Activated naive CD8-positive, alpha-beta T cell treated with anti-CD3 and anti-CD28 coated beads, Interleukin-2, amount 50 U/mL, for 16 hours (primary cell): Measurements from ENCODE around the gene DPEP1.
"Not testable (repeated sequence)": the region's sequence is repeated elsewhere in the genome, so short reads cannot be mapped to it uniquely, and the experiment has no call there.

Experiments
- DNase-seq: peaks from one replicate; pipeline ENCODE4 v3.0.0-alpha.2; 2020; ENCODE audit warnings: low read depth, low spot score

DPEP1 gene

DNA sequence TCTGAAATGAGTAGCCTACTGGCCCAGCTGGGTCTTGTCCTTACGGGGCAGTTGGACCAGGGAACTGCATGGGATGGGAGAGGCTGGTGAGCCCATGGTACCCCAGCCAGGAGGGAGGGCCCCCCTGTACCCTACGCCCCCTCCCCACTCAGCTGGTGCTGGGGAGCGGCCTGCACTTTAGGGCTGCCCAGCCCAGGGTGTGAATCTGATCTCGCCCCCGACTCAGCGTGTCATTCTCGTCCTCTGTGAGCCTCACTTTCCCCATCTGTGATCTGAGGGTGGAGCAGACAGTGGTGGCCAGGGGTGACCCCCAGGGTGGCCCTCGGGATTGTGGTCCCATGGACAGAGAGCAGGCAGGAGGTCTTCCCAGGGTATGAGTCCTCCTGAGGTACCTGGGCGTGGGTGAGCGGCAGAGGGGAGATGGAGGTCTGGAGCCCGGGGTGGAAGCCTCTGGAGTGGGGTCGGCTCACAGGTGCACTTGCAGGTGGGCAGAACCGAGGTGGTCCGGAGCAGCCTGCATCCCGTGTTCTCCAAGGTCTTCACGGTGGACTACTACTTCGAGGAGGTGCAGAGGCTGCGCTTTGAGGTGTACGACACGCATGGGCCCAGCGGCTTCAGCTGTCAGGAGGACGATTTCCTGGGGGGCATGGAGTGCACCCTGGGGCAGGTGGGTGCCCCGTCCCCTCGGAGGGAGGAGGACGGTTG, 36.2 kb upstream of the DPEP1 start:
- DNase-seq, result no peak

- DNase-seq, result no peak
Measured at GRCh38 chr16:89579351-89579750, 34.1 kb upstream of the DPEP1 start.

DNA sequence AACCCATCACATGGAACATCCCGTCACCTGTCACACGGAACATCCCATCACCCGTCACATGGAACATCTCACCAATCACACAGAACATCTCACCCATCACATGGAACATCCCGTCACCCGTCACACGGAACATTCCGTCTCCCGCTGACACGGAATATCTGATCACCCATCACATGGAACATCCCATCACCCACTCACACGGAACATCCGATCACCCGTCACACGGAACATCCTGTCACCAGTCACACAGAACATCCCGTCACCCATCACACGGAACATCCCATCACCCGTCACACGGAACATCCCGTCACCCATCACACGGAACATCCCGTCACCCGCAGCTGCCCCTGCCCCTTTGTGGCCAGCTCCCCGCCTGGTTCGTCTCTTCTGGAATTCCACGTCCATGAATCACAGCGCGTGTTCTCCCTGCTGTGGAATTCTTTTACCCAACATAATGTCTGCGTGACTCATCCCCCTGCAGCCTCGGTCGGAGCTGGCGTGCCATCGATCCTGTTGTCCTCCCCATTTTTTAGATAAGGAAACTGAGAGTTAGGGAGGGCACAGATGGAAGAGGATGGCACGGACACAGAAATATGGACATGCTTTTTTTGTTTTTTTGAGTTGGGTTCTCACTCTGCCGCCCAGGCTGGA, 32.3 kb upstream of the DPEP1 start:
- DNase-seq, result no peak

DNA sequence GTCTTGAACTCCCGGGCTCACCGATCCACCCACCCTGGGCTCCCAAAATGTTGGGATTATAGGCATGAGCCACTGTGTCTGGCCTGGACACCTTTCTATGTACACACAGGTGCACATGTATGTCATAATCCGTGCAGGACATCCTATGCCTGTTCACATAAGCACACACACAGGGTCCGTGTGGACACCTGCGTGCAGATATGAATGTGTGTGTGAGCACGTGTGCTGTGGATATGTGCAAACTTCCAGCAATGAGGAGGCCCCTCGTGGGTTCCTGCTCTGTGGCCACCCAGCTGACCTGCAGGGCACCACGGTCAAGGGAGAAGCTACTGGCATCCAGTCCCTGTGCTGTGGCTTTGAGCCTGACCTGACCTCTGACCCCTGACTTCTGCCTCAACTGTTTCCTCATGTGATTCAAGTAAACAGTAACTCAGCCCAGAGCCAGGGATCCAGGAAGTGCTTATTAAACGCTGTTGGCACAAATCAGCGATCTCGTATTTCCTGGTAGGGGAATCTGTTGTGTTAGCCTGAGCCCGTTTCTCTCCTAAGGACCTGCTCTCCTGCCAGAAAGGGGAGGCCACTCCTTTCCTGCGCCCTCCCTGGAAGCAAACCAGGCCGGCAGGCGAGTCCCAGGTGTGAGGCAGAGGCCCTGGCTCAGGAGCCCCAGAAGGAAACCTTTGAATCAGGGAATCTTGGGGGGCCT, 31.4 kb upstream of the DPEP1 start:
- no peak for DNase-seq

- DNase-seq, result no peak
Measured at GRCh38 chr16:89582614-89583196, 30.7 kb upstream of the DPEP1 start.

DNA sequence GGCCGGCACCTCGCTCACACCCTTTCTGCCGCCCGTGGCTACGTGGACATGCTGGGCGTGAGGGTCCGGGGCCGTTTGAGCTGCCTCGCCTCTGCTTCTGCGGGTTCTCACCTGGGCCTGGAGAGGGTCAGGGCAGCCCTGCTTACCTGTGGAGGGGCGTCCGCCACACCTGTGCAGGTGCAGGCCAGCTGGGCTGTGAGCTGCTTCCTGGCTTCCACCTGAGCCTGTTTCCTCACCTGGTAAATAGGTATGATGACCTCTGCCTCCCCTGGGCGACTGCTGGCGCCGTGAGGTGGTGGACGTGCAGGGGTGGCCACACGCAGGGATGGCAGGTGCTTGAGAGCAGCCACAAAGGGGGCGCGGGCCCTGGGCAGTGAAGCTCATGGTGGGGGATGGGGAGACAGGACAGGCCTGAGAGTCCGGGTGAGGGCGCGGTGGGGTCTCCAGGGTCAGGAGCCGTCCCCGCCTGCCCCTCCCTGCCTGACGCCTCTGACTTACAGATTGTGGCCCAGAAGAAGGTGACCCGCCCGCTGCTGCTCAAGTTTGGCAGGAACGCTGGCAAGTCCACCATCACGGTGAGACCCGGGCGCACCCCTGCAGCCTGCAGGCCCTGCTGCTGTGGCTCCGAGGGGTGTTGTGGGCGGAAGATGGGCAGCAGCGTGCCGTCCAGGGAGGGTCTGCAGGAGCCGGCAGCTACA, 30.1 kb upstream of the DPEP1 start:
- no peak for DNase-seq

DNA sequence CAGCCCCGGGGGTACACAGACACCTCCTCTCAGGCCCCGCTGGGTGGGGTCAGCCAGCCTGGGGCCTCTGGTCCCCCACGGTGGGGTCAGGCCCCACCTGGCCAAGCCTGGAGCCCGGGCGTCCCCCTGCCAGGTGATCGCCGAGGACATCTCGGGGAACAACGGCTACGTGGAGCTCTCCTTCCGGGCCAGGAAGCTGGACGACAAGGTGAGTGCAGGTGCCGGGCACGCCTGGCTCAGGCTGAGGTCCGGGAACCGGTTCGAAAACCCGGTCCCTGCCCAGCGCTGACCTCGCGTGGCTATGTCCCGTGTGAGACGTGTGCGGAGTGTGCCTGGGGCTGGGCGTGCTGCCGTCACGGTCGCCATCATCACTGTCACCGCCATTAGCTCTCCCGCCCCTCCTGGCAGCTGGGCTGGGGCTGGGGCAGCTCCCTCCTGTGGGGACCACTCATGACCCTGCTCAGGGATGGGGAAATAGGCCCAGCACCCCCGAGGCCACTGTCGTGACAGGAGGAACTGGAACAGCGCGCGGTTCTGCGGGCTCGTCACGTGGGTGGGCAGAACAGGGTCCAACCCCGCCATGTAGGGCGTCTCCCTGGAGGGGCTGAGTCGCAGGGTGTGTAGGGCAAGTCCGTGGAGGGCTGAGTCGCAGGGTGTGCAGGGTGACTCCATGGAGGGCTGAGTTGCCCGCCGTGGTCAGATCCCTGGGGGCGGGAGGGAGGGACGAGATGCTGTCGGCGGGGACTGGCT, 29.4 kb upstream of the DPEP1 start:
- DNase-seq, result no peak

- DNase-seq, result no peak
Measured at GRCh38 chr16:89584768-89585549, 28.5 kb upstream of the DPEP1 start.

DNA sequence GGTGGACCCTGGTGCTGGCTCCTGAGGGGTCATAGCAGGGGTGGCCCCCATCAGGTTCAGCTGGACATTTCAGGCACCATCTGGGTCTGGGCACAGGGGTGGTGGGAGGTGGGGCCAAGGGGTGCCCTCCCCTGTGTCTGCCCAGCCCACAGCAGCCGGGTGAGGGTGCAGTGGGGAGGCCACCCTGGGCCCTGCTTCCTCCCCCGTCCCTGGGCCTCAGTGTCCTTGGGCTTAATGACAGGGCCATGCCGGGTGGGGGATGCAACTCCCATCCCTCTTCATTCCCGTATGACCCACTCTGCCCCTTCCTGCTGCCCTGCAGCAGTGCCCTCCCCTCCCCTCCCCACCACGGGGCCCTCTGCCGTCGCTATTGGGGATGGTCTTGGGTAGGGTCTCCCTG, 27.2 kb upstream of the DPEP1 start:
- DNase-seq, result no peak

DNA sequence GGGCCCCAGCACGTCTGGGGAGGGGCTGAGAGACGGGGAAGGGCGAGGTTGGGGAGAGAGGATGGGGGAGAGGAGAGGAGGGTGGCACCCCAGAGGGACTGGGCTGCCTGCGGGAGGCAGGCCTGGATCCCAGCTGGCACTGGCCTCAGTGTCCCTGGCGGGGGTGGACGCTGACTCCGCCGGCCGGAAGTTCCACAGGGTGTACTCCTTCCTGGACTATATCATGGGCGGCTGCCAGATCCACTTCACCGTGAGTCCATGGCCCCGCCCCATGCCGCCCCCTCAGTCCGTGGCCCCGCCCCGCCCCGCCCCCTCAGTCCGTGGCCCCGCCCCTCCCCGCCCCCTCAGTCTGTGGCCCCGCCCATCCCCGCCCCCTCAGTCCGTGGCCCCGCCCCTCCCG, 26.6 kb upstream of the DPEP1 start:
- no peak for DNase-seq

DNA sequence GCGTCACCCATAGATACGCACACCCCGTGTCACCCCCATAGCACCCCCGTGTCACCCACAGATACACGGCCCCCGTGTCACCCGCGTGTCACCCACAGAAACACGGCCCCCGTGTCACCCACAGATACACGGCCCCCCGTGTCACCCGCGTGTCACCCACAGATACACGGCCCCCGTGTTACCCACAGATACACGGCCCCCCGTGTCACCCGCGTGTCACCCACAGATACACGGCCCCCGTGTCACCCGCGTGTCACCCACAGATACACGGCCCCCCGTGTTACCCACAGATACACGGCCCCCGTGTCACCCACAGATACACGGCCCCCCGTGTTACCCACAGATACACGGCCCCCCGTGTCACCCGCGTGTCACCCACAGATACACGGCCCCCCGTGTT, 25.8 kb upstream of the DPEP1 start:
- DNase-seq, result not testable (repeated sequence)

GRCh38 chr16:89588413-89589109, 24.9 kb upstream of the DPEP1 start:
- no peak for DNase-seq

GRCh38 chr16:89589241-89589926, 24.1 kb upstream of the DPEP1 start:
- DNase-seq, result no peak

GRCh38 chr16:89593841-89594240, 19.6 kb upstream of the DPEP1 start:
- DNase-seq, result no peak

DNA sequence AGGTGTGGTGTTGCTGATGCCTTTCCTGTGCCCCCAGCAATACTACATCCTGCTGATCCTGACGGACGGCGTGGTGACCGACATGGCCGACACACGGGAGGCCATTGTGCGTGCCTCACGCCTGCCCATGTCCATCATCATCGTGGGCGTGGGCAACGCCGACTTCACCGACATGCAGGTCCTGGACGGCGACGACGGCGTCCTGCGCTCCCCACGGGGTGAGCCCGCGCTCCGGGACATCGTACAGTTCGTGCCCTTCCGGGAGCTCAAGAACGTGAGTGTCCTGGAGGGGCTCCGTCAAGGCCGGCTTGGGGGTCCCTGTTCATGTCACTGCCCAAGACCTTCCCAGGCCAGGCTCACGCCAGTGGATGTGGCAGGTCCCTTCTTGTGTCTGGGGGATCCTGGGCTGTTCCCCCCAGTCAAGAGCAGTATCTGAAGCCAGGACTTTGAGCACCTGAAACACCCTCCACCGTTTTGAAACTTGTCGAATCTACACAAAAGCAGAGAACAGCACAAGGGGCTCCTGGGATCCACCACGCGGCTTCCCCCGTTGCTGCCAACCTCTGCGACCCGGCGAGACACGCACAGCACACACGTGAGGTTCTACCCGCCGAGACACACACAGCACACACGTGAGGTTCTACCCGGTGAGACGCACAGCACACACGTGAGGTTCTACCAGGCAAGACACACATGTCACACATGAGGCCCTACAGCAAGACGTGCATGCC, 17.9 kb upstream of the DPEP1 start:
- DNase-seq, result no peak

- no peak for DNase-seq
Measured at GRCh38 chr16:89596061-89596689, 17.3 kb upstream of the DPEP1 start.

DNA sequence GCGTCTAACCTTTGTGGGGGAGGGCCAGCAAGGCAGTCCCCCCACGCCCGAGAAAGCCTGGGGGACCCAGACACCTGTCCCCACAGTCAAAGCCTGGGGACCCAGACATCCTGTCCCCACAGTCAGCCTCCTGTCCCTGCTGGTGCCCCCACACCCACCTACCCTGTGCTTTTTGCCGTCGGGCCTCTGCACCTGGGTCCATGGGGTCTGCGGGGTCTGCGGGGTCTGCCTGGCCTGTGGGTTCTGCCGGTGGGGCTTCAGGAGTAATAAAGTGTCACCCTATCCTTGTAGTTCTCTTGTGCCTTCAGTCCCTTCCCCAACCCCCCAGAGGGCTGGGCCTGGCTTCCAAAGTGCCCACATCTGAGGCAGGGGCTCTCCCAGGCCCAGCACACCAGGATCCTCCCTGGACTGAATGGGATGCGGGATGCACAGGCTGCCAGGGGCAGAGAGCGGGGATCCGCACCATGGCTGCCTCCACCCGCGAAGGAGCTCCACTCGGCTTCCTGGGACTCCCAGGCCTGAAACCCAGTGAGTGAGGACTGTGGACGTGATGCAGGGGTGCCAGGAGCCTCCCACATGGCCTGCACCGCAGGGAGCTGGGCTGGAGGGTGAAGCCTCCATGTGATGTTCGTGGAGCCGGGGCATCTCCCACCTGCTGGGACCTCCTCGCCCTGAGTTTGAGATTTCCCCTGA, 16.3 kb upstream of the DPEP1 start:
- no peak for DNase-seq
